ENCODE measurements around the gene EIF2A.

The EIF2A gene

GRCh38 chr3:150635526-150635925 lies 88.9 kb downstream of the EIF2A start:
- no peaks in the 10 kb centered on the region for H3K9me3 ChIP-seq
- no peaks in the 10 kb centered on the region for H3K4me1 ChIP-seq
- intact Hi-C loops (cut with DNase I; ENCODE audit: low total_unique reads): no loop called here
- H3K27me3 ChIP-seq: no peaks in the 10 kb centered on the region
- no peak for DNase-seq
- no peak overlapping the region for H3K27ac ChIP-seq
- TF ChIP-seq, protein P1, sequence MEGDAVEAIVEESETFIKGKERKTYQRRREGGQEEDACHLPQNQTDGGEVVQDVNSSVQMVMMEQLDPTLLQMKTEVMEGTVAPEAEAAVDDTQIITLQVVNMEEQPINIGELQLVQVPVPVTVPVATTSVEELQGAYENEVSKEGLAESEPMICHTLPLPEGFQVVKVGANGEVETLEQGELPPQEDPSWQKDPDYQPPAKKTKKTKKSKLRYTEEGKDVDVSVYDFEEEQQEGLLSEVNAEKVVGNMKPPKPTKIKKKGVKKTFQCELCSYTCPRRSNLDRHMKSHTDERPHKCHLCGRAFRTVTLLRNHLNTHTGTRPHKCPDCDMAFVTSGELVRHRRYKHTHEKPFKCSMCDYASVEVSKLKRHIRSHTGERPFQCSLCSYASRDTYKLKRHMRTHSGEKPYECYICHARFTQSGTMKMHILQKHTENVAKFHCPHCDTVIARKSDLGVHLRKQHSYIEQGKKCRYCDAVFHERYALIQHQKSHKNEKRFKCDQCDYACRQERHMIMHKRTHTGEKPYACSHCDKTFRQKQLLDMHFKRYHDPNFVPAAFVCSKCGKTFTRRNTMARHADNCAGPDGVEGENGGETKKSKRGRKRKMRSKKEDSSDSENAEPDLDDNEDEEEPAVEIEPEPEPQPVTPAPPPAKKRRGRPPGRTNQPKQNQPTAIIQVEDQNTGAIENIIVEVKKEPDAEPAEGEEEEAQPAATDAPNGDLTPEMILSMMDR (IDR thresholded peaks at IDR 0.05): no peak
- no peak overlapping the region for H3K4me3 ChIP-seq
- H3K36me3 ChIP-seq: peaks cover 4 to 9% (median 4%) of the 10 kb centered on the region in 3 donors
